Posterior vena cava (tissue), 2 donors: ENCODE data around the gene TENT4B. TPM values are rescaled to one million over a fixed set of nuclear protein-coding genes. Genes with fewer than 3 reads are reported as not detected.

Experiments used
- DNase-seq: peaks from one replicate; pipeline ENCODE4 v3.0.0-alpha.2; 2020; ENCODE audit warnings: low spot score
- intact Hi-C, 2 donors: fragments of 100-400 bp; cut with DNase I; formaldehyde crosslinking; loops; one replicate each; pipeline versions ENCODE4 v1.14.1 to v1.14.2; 2022 to 2023
- total RNA-seq, 2 donors: library from RNA; stranded (reverse); fragmentation: NEBNext Ultra II Directional; extraction: Animal tissue kit (Norgen Biotek cat#: 25700); gene quantifications; one replicate each; pipeline ENCODE4 v1.2.1, GENCODE V29; 2021
- donor health status: DM: yes; HTN: yes; CAD: no.
- donor health status: DM: yes; HTN: yes; CAD: no.

The TENT4B gene
- total RNA-seq, 2 donors from 2014 or later: 13.4 to 15.0 TPM

GRCh38 chr16:50188619-50189136, 35.6 kb downstream of the TENT4B start:
- no peak for DNase-seq
- intact Hi-C loops: no loop called here

GRCh38 chr16:50190292-50190691, 37.2 kb downstream of the TENT4B start:
- no peak for DNase-seq
- intact Hi-C loops: no loop called here

- intact Hi-C loops: no loop called here
- no peak for DNase-seq
These were observed 39.4 kb downstream of the TENT4B start for GRCh38 chr16:50192386-50193050.

DNA sequence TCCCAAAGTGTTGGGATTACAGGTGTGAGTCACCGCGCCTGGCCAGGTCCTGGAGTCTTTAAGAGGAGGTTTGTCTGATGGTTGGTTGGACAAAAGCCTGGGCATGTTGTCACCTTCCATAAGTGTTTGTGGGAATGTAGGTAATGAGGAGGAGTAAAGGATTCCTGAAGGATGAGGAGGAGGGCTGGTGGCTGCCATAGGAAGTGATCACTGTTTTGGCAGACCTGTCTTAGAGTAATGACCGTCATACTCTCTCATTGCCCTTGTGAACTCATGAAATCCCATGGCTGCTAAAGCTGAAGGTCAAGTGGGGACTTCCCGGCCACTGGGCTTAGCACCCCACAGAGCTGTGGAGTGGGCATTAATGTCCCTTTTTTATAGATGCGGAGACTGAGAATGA, 40.5 kb downstream of the TENT4B start:
- intact Hi-C loops: no loop called here

DNA sequence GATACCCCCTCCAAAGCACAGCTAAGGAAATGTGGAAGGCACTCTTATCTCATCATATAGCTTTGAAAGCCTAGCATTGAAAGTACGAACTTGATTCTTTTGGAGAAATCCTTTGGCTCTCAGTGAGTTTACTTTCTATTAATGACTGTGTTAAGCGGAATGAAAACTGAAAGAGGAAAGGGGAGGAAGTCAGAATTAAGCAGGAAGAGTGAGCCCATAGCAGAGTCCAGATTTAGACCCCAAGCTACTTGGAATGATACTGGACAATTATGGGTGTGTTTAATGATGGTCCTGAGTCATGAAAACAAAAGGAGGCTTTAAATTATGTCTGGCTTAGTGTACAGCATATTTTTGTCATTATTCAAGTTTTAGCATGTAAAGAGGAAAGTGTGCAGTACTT, 42.2 kb downstream of the TENT4B start:
- no peak for DNase-seq
- intact Hi-C loops: no loop called here

More for the DNA sequence above, 40.5 kb downstream of the TENT4B start:
- no peak for DNase-seq

- intact Hi-C loops: no loop called here
- DNase-seq: no peak
These were observed 42.6 kb downstream of the TENT4B start for GRCh38 chr16:50195756-50196155.

DNA sequence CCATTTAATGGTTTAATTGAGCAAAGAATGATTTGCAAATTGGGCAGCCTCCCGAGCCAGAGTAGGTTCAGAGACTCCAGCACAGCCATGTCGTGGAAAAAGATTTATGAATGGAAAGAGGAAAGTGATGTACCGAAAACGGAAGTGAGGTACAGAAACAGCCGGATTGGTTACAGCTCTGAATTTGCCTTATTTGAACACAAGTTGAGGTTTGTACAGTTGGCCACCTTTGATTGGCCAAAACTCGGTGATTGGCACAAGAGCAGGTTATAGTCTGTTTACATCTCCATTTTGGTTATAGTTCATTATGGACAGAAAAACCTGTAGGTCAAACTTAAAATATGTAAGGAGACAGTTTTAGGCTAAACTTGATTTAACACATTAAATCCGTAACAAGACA, 44.5 kb downstream of the TENT4B start:
- intact Hi-C loops: no loop called here
- no peak for DNase-seq

DNA sequence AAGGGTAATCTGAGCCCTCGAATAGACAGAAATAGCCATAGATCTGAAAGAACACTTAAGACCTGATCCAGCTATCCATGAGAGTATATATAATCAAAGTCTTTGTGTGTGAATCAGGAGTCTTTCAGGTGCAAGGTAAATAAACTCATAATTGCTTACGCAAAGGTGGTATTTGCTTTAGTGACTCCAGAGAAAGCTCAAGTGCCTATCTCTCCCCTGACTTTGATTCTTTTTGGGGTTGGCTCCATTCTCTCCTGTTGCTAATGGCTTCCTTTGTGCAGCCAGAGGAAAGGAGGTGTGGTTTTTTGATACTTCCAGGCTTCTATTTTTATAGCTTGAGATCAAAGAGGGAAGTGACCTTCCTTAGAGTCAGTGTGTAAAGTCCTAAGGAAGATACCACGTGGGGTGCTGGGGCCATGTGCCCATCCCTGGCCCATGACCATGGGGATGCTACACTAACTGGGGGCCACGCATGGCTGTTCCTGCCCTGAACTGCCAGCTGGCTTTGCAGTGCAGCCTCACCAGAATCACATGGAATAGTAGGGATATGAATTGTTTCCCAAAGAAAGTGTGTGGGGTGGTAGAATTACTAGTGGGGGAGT, 45.8 kb downstream of the TENT4B start:
- intact Hi-C loops: no loop called here
- no peak for DNase-seq

GRCh38 chr16:50201787-50202186, 48.7 kb downstream of the TENT4B start:
- DNase-seq: no peak
- intact Hi-C loops: loop anchor here in 1 of 2 donors (5.0 kb wide), 1 partner anchor 44 kb away; no protein-coding TSS in a partner anchor

DNA sequence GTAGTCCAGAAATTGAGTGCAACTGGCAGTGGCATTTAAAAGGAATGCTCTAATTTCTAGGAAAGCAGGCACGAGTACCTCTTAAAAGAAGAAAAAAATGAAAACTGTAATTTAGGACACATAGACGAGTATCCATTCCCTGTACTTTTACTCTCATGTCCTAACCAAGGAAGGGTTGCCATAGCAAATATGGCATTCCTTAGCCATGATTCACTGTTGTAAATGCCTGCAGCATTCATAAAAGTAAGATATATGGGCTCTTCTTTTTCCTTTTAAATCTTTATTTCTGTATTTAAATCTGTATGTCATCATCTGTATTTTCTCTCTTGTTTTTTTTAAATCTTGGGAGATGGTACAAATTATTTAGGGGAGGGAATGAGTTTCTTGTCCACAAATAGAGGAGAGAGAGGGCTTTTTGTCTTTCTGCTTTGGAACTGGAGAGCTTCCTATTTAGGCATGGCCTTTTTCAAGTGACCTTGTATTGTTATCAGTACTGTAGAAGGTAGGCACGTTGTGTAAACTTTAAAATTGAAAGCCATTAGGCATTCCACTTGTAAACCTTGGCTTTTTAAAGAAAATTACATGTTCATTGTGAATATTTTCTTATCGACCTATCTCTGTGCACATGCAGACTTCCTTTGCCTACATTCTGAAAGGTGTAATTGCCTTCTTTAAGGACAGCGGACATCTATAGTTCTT, 50.0 kb downstream of the TENT4B start:
- DNase-seq: no peak
- intact Hi-C loops: loop anchor here in 1 of 2 donors (5.0 kb wide), 1 partner anchor 46 kb away; no protein-coding TSS in a partner anchor

DNA sequence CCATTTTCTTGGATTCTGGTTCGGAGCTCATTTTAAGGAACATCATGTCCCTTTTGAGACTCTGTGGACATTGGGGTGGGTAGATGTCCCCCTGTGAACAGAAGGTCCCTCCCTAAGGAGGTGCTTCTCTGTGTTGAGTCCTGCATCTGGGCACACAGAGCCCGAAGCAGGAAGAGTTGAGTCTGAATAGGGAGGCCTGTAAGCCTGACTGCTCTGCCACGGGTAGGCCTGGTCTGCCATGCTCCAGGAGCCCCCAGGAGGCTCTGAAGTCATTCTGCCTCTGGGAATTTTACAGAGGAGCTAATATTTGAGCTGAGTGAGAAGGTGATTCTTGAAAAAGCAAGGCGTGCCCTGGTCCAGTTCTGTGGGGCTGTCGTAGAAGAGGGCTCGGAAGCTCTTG, 50.6 kb downstream of the TENT4B start:
- no peak for DNase-seq
- intact Hi-C loops: loop anchor here in 1 of 2 donors (5.0 kb wide), 1 partner anchor 46 kb away; no protein-coding TSS in a partner anchor

GRCh38 chr16:50204453-50205108, 51.5 kb downstream of the TENT4B start:
- DNase-seq: no peak
- intact Hi-C loops: loop anchor here in 1 of 2 donors (5.0 kb wide), 1 partner anchor 47 kb away; no protein-coding TSS in a partner anchor

GRCh38 chr16:50207652-50208051, 54.5 kb downstream of the TENT4B start:
- no peak for DNase-seq
- intact Hi-C loops: no loop called here

- no peak for DNase-seq
- intact Hi-C loops: no loop called here
These were observed 55.4 kb downstream of the TENT4B start for GRCh38 chr16:50208460-50208931.

DNA sequence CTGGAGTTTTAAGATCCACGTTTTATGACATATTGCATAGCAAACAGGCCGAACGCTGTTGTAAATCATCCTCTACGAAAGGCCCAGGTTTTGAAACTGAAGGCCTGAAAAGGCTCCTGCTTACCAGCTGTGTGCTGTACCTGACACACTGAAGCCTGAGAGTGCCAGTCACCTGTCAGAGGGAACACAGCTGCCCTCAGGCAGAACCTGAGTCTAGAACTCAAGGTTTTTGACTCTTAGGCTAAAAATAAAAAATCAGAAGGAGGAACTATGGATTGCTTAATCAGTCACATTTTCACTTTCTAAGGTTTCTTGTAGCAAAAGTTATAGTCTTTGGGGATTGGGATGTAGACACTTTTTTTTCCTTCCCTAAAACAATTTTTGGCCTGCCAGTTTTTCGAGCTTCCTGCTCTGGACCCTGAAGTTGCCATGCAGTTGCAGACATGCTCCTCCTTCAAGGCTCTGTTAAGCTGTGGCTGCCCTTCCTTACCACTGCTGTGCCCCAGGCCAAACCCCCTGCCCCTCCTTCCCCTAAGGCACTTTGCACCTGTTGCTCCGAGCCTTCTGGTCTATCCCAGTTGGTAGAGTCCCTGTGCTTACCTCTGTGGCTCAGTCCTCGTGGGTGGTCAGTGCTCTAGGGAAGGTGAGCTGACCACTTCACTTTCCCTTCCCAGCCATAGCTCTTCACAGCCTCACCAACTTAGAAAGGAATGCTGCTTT, 56.6 kb downstream of the TENT4B start:
- intact Hi-C loops: loop anchor here (5.0 to 10.0 kb wide), 3 partner anchors 57 to 185 kb away; partner anchors contain the start of genes CNEP1R1 (in 2 of the 2) and TENT4B (in 1 of the 2)
- DNase-seq: no peak

DNA sequence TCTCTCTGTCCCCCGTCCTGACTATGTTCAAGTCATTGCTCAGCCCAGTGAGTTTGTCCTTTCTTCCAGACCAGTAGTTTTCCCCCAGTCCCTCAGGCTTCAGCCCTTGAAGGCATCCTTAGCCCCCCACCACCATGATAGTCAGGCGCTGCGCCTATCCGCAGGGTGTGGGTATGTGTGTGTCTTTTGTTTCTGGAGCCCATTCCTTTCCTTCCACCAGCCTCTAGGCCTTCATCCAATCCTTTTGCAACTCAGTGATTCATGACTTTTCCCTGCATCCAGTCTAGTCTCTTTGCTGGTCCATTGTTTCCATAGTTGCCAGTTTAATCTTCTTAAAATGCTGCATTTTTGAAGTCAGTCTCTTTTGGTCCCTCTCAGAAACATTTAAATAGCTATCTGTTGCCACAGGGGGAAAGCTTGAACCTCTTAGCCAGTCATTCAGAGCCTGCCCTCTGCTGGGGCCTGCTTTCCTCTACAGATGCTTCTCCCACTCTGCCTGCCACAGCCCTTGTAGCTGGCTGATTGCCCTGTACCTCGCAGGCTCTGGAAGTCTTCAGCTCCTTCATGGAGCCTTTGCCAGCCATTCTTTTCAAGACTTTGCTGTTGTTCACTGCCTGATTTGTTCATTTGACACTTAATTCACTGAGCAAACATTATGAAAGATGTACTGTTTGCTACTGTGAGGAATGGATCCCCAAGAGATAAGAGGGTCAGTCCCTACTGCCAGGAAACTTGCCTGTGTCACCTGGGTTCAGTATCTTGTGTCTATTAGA, 57.3 kb downstream of the TENT4B start:
- peak; percentile 93 for DNase-seq
- intact Hi-C loops: loop anchor here (5.0 to 10.0 kb wide), 3 partner anchors 58 to 186 kb away; partner anchors contain the start of genes CNEP1R1 (in 2 of the 2) and TENT4B (in 1 of the 2)

DNA sequence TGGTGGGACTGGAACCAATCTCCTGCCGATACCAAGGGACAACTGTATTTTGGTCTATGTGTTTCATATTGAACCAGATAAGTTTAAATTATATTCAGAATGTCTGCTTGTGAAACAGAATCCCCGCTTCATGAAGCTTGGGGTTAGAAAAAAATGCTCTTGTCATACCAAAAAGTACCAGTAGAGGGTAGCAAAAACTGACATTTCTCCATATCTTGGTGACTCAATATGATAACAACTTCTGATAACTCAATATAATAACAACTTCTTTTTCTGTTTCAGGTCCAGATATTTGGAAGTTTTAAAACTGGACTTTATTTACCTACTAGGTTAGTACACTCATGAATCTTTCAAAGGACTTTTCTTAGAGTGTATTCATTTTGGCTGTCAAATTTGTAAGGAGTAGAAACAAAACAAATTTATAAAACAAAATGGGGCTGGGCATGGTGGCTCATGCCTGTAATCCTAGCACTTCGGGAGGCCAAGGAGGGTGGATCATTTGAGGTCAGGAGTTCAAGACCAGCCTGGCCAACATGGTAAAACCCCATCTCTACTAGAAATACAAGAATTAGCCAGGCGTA, 60.9 kb downstream of the TENT4B start:
- intact Hi-C loops: loop anchor here (5.0 to 10.0 kb wide), 3 partner anchors 62 to 189 kb away; partner anchors contain the start of genes CNEP1R1 (in 2 of the 2) and TENT4B (in 1 of the 2)
- DNase-seq: no peak
